Thyroid gland (tissue), 4 donors: ENCODE data around the gene DTNB. TPM values are rescaled to one million over a fixed set of nuclear protein-coding genes. Genes with fewer than 3 reads are reported as not detected.

Experiments
- DNase-seq, 2 donors: peaks; one replicate each; pipeline ENCODE4 v3.0.0-alpha.2; 2019
- H3K27ac ChIP-seq, 3 donors: fragments of 200-600 bp; sonication (generic); 1 replicate in 2 of 3; 2 replicates in 1 of 3; pipeline ENCODE4 v1.5.1; 2016 to 2019; ENCODE audit warnings: mild to moderate bottlenecking in 1 of 3, moderate library complexity in 1 of 3
- H3K27me3 ChIP-seq: fragments of 200-600 bp; sonication (generic); one replicate; pipeline ENCODE4 v1.5.1; 2019
- H3K36me3 ChIP-seq, 2 donors: fragments of 200-600 bp; sonication (generic); one replicate each; pipeline ENCODE4 v1.5.1; 2016 to 2019
- H3K4me1 ChIP-seq, 2 donors: fragments of 200-600 bp; sonication (generic); one replicate each; pipeline ENCODE4 v1.5.1; 2017 to 2019
- H3K4me3 ChIP-seq, 3 donors: fragments of 200-600 bp; sonication (generic); replicated peaks in 1 of 3; 1 replicate in 2 of 3; 2 replicates in 1 of 3; pipeline ENCODE4 v1.5.1; 2016; ENCODE audit warnings: mild to moderate bottlenecking in 1 of 3
- H3K9me3 ChIP-seq: fragments of 200-600 bp; sonication (generic); one replicate; pipeline ENCODE4 v1.5.1; 2017
- CTCF ChIP-seq, 6 experiments: fragments of 200-600 bp in 3 of 6; fragments of 450-650 bp in 3 of 6; sonication (generic) in 3 of 6; IDR thresholded peaks; one replicate each; pipeline ENCODE4 v1.5.1; 2016 to 2019; ENCODE audit warnings: antibody characterized with exemption in 6 of 6, mild to moderate bottlenecking in 2 of 6, inconsistent platforms in 1 of 6, moderate library complexity in 1 of 6
- POLR2A ChIP-seq, 2 donors: fragments of 450-650 bp; IDR thresholded peaks; one replicate each; pipeline ENCODE4 v1.6.1; 2017; ENCODE audit warnings: antibody characterized with exemption in 2 of 2, mild to moderate bottlenecking in 2 of 2, moderate library complexity in 1 of 2
- whole genome bisulfite sequencing, 2 donors: methylation state at CpG; one replicate each; pipeline ENCODE4 v1.1.5; 2017; 5-methylcytosine and 5-hydroxymethylcytosine counted together
- intact Hi-C: fragments of 100-400 bp; cut with DNase I; formaldehyde crosslinking; loops from one replicate; pipeline ENCODE4 v1.15.1; 2023
- total RNA-seq, 4 donors: library from RNA; depleted of rRNA; stranded (reverse); fragments of >200 nt; gene quantifications; one replicate each; pipeline ENCODE4 v1.2.3, GENCODE V29; 2016

The DTNB gene
- total RNA-seq, 4 donors from 2014 or later, result 38.9 to 75.2 (median 55.5) TPM

GRCh38 chr2:25512707-25513106 lies 160.7 kb downstream of the DTNB start:
- DNase-seq, result no peak
- Histone ChIP-seq H3K27me3 (no peaks in the 10 kb centered on the region), H3K9me3 (no peaks in the 10 kb centered on the region), H3K27ac (no peak overlapping the region), H3K4me1 (peaks cover 8 to 20% of the 10 kb centered on the region in 2 donors), H3K36me3 (no peaks in the 10 kb centered on the region), H3K4me3 (no peak overlapping the region)
- 82 to 84% methylated on average over 3 of the region's 3 CpGs for WGBS, 2 donors
- intact Hi-C loops, result no loop called here
- TF ChIP-seq CTCF (IDR thresholded peaks at IDR 0.05), result no peak

GRCh38 chr2:25506226-25506625 lies 167.2 kb downstream of the DTNB start:
- Histone ChIP-seq H3K27ac (no peak overlapping the region), H3K4me3 (no peak overlapping the region), H3K4me1 (no peaks in the 10 kb centered on the region), H3K27me3 (no peaks in the 10 kb centered on the region), H3K36me3 (no peaks in the 10 kb centered on the region), H3K9me3 (no peaks in the 10 kb centered on the region)
- WGBS, 2 donors, result 89 to 94% methylated on average over 3 of the region's 3 CpGs
- TF ChIP-seq POLR2A (IDR thresholded peaks at IDR 0.05) (no peak), CTCF (IDR thresholded peaks at IDR 0.05) (no peak)
- DNase-seq, result no peak
- intact Hi-C loops, result no loop called here

GRCh38 chr2:25505622-25506021 lies 167.8 kb downstream of the DTNB start:
- Histone ChIP-seq H3K27me3 (no peaks in the 10 kb centered on the region), H3K36me3 (no peaks in the 10 kb centered on the region), H3K4me1 (no peaks in the 10 kb centered on the region), H3K27ac (no peak overlapping the region), H3K9me3 (no peaks in the 10 kb centered on the region), H3K4me3 (no peak overlapping the region)
- 98% methylated on average over 2 of the region's 2 CpGs for WGBS, 2 donors
- no peak for TF ChIP-seq POLR2A (IDR thresholded peaks at IDR 0.05)
- TF ChIP-seq CTCF (IDR thresholded peaks at IDR 0.05), result no peak
- intact Hi-C loops, result no loop called here
- DNase-seq, result no peak

GRCh38 chr2:25505182-25505581 lies 168.2 kb downstream of the DTNB start:
- H3K27me3 ChIP-seq, result no peaks in the 10 kb centered on the region
- DNase-seq, result no peak
- intact Hi-C loops, result no loop called here
- no peak overlapping the region for H3K27ac ChIP-seq
- no peaks in the 10 kb centered on the region for H3K4me1 ChIP-seq
- H3K9me3 ChIP-seq, result no peaks in the 10 kb centered on the region
- 89 to 90% methylated on average over 3 of the region's 3 CpGs for WGBS, 2 donors
- TF ChIP-seq POLR2A (IDR thresholded peaks at IDR 0.05) (no peak), CTCF (IDR thresholded peaks at IDR 0.05) (no peak)
- H3K4me3 ChIP-seq, result no peak overlapping the region
- no peaks in the 10 kb centered on the region for H3K36me3 ChIP-seq

GRCh38 chr2:25504266-25504665 lies 169.1 kb downstream of the DTNB start:
- Histone ChIP-seq H3K27me3 (no peaks in the 10 kb centered on the region), H3K4me1 (no peaks in the 10 kb centered on the region), H3K9me3 (no peaks in the 10 kb centered on the region), H3K36me3 (no peaks in the 10 kb centered on the region), H3K27ac (no peak overlapping the region), H3K4me3 (no peak overlapping the region)
- DNase-seq, result no peak
- TF ChIP-seq POLR2A (IDR thresholded peaks at IDR 0.05), result no peak
- no peak for TF ChIP-seq CTCF (IDR thresholded peaks at IDR 0.05)
- intact Hi-C loops, result no loop called here
- WGBS, 2 donors, result 96 to 99% methylated on average over 2 of the region's 2 CpGs
